ENCODE results near the gene OGFOD3.
"Not testable (repeated sequence)": the region's sequence is repeated elsewhere in the genome, so short reads cannot be mapped to it uniquely, and the experiment has no call there.

OGFOD3 gene

DNA sequence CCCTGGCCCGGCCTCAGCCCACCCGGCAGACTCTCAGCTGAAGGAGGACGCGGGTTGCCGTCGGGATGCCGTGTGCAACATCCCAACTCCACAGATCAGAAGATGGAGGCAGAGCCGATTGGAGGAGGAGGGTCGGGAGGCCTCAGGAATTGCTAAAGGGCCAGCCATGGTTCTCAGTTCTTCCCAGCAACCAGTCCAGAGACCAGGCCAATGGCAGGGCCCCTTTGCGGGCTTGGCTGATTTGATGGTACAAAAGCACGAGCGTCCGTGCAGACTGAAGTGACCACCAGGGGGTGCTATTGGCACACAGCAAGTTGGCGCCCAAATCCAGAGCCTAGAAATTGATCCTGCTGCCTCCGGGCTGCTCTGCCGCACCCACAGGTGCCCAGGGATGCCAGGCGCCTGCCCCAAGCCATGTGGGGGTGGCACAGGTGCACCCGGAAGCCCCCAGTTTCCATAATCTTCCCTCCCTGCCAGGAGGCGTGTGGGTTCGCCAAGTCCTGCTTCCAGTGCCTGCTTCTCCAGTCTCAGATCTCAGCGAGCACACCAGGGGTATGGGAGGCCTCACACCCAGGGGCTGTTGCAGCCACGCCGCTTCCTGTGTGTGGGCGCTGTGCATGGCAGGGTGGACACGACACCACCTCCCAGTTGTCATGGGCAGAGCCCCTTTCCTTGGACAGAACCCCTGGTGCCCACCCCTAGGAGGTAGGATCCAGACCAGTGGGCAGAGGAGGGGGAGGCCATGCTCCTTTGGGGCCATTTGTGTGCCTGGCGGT is 66.5 kb downstream of the OGFOD3 start:
- peak; percentile 81 for DNase-seq (ENCODE audit: low spot score)

DNA sequence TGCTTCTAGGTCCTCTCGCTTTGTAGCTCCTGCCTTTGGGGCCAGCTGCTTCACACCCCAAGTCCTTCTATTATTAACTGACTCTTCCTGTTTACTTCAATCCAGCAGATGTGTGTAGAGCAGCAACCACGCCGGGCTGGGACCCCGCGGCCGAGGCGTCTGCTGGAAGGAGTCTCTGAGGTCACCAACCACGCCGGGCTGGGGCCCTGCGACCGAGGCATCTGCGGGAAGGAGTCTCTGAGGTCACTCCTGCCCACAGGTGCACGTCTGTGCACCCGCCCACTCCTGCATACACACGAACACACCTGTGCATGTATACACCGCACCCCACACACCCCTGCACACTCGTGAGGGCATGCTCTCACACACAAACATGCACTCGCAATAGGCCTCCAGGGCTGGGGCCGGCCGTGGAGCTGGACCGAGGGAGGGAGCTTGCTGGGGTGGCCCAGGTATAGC is 67.1 kb downstream of the OGFOD3 start:
- DNase-seq (ENCODE audit: low spot score), result no peak

DNA sequence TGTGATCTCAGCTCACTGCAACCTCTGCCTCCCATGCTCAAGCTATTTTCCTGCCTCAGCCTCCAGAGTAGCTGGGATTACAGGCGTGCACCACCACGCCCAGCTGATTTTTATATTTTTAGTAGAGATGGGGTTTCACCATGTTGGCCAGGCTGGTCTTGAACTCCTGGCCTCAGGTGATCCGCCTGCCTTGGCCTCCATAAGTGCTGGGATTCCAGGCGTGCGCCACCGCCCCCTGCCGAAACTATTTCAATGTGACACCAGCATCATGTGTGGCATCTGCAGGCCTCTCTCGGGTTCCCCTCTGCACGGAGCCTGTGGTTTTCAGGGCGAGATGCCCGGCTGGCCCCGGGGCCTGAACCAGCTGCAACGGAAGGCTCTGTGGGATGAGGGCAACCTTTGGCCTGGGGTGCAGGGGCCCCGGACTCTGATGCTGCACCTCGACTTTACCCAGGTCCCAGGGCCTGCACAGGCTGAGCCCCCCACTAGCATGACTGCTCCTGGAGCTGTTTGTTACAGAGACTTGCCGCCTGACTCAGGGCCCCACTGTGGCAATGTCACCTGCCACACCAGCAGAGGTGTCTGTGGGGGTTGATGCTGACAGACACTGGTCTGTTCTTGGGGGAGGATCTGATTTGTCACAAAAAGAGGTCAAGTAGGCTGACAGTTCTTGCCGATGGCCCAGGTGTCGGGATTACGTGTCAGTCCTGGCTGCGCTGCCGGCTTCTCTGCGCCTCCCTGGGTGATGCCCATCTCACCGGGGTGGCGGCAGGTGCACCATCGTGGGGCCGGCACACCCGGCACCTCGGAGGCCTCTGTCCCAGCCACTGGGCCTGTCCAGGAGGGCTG is 68.0 kb downstream of the OGFOD3 start:
- peak; percentile 25 for DNase-seq (ENCODE audit: low spot score)

DNA sequence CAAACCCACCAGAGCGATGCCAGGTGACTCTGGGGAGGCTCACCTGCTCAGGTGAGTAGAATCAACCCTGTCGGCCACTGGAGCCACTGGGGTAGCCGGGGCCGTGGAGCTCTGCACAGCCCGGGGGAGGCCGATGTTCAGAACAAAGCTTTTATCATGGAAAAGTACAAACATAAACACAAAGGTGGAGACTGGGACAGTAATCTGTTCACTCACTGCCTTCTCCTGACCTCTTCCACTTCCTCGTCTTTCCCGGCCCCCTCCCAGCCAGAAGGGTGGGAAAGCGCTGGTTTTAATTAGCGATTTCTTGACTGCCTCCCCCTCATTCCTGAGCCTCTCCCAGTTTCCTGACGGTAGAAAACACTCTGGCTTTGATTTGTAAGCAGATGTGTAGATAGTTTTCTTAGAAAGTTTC is 69.1 kb downstream of the OGFOD3 start:
- no peak for DNase-seq (ENCODE audit: low spot score)

DNA sequence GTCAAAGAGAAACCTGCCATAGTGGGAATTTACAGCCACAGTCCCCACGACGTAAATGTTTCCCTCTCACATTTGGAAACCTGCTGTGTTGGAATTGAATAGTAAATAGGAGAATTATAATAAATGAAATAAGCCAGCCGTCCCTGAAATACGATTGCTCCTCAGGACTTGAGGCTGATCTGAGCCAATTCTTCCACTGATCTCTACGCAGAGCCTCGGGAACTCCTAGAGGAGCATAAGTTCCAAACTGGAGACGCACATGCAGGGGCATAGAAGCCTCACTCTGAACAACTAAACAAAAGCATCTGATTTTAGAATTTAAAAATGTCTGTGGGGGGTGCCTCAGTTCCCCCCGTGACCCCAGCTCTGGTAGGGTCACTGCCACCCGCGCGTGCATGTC is 69.5 kb downstream of the OGFOD3 start:
- no peak for DNase-seq (ENCODE audit: low spot score)

DNA sequence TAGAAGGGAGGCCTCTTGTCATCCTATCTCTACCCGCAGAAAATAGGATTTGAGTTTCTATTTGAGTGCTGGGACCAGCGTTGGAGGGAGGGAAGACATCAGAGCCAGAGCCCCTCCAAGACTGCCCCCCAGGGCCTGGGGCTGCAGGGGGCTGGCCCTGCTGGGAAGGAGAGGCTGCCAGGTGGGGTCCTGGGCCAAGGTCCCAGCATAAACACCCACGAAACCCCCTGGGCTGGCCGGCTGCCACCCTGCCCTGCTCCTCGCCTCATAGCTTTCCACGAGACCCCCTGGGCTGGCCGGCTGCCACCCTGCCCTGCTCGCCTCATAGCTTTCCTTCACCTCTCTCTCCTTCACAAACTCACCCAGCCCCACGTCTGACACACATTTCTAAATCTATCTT is 70.0 kb downstream of the OGFOD3 start:
- DNase-seq (ENCODE audit: low spot score), result no peak

DNA sequence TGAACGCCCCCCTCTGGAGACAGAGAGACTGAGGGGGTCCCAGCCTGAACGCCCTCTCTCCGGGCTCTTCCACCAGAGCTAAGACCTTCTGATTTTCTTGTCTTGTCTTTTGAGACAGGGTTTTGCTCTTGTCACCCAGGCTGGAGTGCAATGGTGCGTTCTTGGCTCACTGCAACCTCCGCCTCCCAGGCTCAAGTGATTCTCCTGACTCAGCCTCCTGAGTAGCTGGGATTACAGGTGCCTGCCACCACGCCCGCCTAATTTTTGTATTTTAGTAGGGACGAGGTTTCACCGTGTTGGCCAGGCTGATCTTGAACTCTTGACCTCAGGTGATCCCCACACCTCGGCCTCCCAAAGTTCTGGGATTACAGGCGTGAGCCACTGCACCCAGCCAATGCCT is 70.4 kb downstream of the OGFOD3 start:
- not testable (repeated sequence) for DNase-seq (ENCODE audit: low spot score)

DNA sequence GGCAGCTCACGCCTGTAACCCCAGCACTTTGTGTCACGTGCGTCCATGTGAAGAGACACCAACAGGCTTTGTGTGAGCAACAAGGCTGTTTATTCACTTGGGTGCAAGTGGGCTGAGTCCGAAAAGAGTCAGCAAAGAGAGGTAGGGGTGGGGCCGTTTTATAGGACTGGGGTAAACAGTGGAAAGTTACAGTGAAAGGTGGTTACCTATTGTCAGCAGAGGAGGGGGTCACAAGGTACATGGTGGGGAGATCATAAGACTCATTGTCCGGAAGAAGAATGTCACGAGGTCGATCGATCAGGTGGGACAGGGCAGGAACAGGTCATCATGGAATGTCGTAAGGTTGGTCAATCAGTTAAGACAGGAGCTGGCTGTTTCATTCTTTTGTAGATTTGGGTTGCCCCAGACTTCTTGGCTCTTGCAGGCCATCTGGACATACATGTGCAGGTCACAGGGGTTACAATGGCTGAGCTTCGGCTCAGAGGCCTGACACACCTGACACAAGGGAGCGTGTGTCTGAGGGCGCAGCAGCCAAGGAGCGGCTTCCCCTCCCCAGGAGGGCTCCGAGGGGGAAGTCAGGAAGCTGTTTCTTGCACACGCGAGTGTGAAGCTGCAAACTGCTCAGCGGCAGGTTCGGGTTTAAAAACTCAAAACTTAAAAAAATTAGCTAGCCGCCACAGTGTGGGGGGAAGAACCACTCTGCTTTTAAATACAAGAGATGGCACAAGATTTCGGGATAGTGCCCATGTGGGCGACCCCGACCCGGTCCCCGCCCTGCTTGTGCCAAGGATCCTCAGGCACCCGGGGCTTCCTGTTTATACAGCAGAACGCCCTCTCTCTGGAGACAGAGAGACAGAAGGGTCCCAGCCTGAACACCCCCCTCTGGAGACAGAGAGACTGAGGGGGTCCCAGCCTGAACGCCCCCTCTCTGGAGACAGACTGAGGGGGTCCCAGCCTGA is 71.8 kb downstream of the OGFOD3 start:
- no peak for DNase-seq (ENCODE audit: low spot score)

DNA sequence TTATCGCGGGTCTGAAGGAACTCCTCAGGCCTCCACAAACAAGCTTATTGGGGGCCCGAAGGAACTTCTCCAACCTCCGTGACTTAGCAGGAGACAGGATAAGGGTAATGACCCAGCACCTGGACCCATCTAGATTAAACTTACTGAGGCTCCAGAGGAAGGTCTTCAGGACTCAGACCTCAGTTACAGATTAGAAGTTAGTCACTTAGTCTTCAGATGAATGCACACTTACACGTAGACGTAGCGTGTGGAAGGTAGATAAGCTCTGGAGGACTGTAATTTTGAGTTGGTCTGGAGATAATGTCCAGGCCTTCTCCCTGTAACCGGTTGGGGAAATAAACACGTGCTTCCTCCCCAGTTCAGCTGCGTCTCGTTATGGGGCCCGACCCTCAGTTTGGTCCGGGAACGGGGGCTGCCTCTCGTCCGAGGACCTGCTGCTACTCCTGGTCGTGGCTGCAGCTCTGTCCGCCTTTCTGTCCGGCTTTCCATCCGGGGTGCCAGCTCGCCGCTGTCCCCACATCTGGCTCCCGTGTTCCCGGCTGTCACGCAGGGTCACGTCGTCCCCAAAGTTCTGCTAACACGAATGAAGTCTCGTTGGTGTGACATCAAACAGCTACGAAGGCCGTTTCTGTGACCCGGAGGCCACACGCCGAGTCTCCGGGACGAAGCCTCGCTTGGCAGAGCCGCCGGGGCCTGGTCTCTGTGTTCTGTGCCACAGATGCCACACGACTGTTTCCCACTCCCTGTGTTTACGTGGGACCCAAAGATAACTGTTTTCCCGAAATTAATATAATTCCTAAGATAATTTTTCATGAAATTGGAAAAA is 73.0 kb downstream of the OGFOD3 start:
- DNase-seq (ENCODE audit: low spot score), result no peak

DNA sequence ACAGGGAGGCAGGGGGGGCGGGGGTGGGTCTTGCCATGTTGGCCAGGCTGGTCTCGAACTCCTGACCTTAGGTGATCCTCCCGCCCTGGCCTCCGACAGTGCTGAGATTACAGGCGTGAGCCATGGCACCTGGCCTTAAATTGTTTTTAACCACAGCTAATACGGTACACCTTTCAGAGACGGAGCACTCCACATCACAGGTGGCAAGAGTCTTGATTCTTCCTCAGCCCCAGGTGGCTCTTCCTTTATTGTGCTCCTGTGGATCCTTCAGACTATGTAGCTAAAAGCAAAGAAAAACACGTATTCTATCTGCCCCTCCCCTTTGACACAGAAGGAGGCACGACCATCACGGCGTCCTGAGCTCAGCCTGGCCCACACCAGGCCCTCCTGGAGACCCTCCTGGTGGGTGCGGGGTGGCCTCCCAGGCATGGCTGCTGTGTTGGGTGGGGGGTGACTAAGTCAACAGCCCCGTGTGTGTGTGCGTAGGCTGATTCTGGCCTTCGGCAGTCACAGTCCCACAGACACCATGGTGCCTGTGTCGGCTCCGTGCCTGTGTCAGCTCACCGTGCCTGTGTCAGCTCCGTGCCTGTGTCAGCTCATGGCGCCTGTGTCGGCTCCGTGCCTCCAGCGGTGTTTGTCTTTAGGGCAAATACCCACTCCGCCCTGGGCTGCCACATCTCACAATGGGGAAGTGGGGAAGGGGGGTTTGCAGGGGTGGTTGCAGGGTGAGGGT is 74.0 kb downstream of the OGFOD3 start:
- no peak for DNase-seq (ENCODE audit: low spot score)

DNA sequence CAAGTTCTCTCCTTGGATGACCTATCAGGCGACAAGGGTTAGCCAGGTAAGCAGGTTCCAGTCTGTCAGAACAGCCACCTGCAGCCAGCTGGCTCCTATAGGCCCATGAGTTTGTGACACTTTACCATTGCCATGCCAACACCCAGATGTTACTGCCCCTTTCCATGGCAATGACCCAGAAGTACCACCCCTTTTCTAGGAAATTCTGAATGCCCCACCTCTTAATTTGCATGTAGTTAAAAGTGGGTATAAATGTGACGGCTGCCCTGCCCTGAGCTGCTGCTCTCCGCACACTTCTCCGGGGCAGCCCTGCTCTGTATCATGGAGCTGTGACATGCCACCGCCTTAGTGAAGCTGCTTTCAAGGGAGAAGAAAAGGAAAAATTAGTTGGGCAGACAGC is 74.8 kb downstream of the OGFOD3 start:
- DNase-seq (ENCODE audit: low spot score), result no peak

DNA sequence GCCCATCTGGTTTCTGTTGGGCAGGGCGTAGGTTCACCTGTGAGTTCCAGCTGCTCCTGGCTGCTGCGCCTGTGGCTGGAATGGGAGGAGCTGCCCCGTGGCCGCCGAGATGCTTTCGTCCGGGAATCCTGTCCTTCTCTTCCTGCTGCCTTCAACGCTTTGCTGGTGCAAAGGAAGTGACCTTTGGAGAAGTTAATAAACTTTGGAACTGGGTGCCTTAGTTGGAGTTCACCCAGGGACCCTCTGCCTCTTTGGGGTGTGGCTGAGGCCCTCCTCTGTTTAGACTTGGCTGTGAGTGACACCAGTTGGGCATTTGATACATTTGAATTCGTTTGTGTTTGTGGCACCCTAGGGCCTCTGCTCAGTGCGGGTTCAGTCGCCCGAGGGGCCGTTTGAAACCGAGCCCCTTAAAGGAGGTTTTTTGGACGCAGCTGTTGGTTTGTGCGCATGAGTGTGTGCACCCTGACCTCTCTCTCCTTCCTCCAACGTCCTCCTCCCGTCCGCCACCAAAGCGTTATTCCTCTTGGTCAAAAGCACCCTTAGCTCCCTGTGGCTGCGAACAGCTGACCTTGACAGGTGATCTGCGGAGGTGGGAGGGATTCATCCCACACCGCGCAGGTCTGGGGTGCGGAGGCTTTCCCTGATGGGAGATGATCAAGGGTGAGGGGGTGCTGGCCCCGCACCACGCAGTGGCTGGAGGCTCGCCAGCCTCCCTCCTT is 75.9 kb downstream of the OGFOD3 start:
- no peak for DNase-seq (ENCODE audit: low spot score)

DNA sequence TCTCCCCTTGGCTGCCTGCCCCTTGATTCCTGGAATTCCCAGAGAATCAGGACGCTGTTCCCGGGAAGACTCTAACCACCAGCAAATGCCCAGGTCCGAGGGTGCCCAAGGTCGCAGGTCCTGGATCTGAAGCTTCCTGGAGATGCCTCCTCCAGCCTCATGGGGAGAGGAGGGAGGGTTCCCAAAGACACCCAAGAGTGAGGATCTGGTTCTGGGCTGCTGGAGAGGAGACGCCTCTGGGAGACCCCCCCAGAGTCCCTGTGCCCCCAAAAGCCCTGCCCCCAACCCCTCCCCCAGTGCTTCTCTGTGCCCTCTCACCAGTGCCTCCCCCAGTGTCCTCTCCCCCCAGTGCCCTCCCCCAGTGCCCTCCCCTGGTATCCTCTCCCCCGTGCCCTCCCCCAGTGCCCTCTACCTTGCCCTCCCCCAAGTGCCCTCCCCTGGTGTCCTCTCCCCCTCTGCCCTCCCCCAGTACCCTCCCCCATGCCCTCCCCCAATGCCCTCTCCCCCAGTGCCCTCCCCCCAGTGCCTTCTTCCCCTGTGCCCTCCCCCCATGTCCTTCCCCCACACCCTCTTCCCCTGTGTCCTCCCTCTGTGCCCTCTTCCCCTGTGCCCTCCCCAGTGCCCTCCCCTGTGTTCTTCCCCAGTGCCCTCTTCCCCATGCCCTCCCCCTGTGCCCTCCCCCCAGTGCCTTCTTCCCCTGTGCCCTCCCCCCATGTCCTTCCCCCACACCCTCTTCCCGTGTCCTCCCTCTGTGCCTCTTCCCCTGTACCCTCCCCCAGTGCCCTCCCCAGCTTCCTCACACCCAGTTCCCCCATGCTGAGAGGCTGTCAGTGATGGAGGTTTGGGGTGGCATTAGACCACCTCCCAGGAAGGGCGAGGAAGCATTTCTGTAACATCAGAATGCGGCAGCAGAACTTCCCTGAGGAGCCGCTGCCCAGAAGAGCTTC is 78.5 kb downstream of the OGFOD3 start:
- DNase-seq (ENCODE audit: low spot score), result no peak

Measured in CD4-positive, alpha-beta T cell treated with Interleukin-15 for 4 hours (primary cell).